Osteocyte (in vitro differentiated cells): ENCODE data around the gene AFAP1. TPM values are rescaled to one million over a fixed set of nuclear protein-coding genes. Genes with fewer than 3 reads are reported as not detected.

Experiments
- DNase-seq: peaks from one replicate; pipeline ENCODE4 v3.0.0; 2021; ENCODE audit warnings: mixed read lengths; ENCODE audit not compliant: unreplicated experiment; ENCODE audit errors: extremely low spot score
- H3K27ac Mint-ChIP-seq: one replicate; pipeline ENCODE4 v1.8.0; 2021; ENCODE audit warnings: mild to moderate bottlenecking, mixed read lengths; ENCODE audit not compliant: unreplicated experiment
- H3K27me3 Mint-ChIP-seq: one replicate; pipeline ENCODE4 v1.8.0; 2021; ENCODE audit warnings: mixed read lengths; ENCODE audit not compliant: unreplicated experiment
- H3K36me3 Mint-ChIP-seq: one replicate; pipeline ENCODE4 v1.8.0; 2021; ENCODE audit warnings: mixed read lengths; ENCODE audit not compliant: unreplicated experiment
- H3K4me1 Mint-ChIP-seq: one replicate; pipeline ENCODE4 v1.8.0; 2021; ENCODE audit warnings: mixed read lengths; ENCODE audit not compliant: unreplicated experiment
- H3K4me3 Mint-ChIP-seq: one replicate; pipeline ENCODE4 v1.8.0; 2021; ENCODE audit warnings: mild to moderate bottlenecking, moderate library complexity, mixed read lengths; ENCODE audit not compliant: unreplicated experiment
- H3K9me3 Mint-ChIP-seq: one replicate; pipeline ENCODE4 v1.8.0; 2021; ENCODE audit warnings: mixed read lengths; ENCODE audit not compliant: unreplicated experiment
- total RNA-seq: library from RNA; stranded (reverse); gene quantifications from 2 replicates; pipeline ENCODE4 v1.2.1, GENCODE V29; 2021
- TF ChIP-seq, protein P1 (sequence below): fragments of 200-600 bp; sonication (generic); IDR thresholded peaks from 2 replicates; pipeline ENCODE4 v1.5.0; 2021; ENCODE audit warnings: antibody characterized with exemption, mild to moderate bottlenecking, moderate library complexity

AFAP1 gene
- total RNA-seq, 1 donor from 2014 or later, result 66.9 TPM

DNA sequence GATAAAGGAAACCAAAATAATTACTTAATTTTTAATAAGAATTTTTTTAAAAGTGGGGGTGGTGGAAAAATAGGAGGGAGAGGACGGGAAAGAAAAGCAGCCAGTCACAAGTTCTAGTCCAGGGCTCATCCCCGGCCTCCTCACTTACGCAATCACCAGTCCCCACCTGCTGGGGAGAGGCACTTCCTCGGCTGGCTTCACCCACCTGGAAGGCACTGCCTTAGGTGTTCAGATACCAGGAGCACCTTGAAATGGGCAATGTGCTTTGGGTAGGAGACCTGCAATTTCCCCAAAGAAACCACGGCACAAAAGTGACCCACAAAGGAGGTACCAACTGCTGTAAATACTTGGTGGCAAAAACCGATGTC lies 23.8 kb downstream of the AFAP1 start:
- H3K9me3 Mint-ChIP-seq, result no peaks in the 10 kb centered on the region
- H3K4me1 Mint-ChIP-seq, result peaks cover 51% of the 10 kb centered on the region
- no peak overlapping the region for H3K27ac Mint-ChIP-seq

DNA sequence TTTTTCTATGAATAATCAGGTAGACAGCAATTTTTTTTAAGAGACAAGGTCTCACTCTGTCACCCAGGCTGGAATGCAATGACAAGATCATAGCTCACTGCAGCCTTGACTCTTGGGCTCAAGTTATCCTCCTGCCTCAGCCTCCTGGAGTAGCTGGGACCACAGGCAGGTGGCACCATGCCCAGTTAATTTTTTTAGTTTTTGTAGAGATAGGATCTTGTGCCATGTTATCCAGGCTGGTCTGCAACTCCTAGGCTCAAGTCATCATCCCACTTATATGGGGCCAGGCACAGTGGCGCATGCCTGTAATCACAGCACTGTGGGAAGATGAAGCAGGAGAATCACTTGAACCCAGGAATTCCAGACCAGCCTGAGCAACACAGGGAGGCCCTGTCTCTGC lies 26.8 kb downstream of the AFAP1 start:
- Mint-ChIP-seq H3K27ac (peak overlapping the region; percentile 40), H3K36me3 (no peaks in the 10 kb centered on the region), H3K4me1 (peaks cover 68% of the 10 kb centered on the region), H3K27me3 (no peaks in the 10 kb centered on the region), H3K9me3 (no peaks in the 10 kb centered on the region), H3K4me3 (no peak overlapping the region)
- DNase-seq, result no peak
- TF ChIP-seq, protein P1, sequence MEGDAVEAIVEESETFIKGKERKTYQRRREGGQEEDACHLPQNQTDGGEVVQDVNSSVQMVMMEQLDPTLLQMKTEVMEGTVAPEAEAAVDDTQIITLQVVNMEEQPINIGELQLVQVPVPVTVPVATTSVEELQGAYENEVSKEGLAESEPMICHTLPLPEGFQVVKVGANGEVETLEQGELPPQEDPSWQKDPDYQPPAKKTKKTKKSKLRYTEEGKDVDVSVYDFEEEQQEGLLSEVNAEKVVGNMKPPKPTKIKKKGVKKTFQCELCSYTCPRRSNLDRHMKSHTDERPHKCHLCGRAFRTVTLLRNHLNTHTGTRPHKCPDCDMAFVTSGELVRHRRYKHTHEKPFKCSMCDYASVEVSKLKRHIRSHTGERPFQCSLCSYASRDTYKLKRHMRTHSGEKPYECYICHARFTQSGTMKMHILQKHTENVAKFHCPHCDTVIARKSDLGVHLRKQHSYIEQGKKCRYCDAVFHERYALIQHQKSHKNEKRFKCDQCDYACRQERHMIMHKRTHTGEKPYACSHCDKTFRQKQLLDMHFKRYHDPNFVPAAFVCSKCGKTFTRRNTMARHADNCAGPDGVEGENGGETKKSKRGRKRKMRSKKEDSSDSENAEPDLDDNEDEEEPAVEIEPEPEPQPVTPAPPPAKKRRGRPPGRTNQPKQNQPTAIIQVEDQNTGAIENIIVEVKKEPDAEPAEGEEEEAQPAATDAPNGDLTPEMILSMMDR, result no peak

More for the DNA sequence above, 23.8 kb downstream of the AFAP1 start:
- DNase-seq, result no peak
- TF ChIP-seq, protein P1, result no peak
- Mint-ChIP-seq H3K36me3 (no peaks in the 10 kb centered on the region), H3K27me3 (no peaks in the 10 kb centered on the region), H3K4me3 (no peak overlapping the region)

DNA sequence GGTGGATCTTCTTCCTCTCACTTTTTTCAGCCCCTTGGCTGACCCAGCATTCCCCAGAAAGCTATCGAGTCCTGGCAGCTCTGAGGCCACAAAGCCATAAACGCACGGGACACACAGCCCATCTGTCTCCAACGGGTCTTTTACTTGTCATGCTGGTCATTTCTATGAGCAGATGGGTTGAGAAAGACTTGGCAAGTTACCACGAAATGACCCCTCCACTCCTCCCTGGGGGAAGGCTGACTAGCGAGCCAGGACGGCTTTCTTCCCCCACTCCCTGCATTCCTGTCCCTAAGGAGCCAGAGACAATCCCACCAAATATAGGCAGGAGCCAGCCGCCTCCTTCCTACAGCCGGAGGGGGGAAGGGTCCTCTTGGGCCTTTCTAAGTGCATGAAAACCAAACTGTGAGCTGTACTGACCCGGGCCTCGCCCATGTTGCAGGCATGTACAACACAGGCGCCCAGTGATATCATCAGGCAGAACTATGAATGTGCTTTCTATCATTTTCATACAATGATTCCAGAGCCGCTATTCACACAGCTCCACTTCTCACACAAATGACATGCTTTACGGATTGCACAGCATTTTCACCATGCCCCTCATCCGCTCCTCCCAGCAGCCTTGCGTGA lies 28.6 kb downstream of the AFAP1 start:
- TF ChIP-seq, protein P1, result no peak
- no peak for DNase-seq
- peak overlapping the region; percentile 57 for H3K4me3 Mint-ChIP-seq
- peak overlapping the region; percentile 95 for H3K27ac Mint-ChIP-seq
- H3K36me3 Mint-ChIP-seq, result no peaks in the 10 kb centered on the region
- no peaks in the 10 kb centered on the region for H3K9me3 Mint-ChIP-seq
- no peaks in the 10 kb centered on the region for H3K27me3 Mint-ChIP-seq
- H3K4me1 Mint-ChIP-seq, result peaks cover 70% of the 10 kb centered on the region

DNA sequence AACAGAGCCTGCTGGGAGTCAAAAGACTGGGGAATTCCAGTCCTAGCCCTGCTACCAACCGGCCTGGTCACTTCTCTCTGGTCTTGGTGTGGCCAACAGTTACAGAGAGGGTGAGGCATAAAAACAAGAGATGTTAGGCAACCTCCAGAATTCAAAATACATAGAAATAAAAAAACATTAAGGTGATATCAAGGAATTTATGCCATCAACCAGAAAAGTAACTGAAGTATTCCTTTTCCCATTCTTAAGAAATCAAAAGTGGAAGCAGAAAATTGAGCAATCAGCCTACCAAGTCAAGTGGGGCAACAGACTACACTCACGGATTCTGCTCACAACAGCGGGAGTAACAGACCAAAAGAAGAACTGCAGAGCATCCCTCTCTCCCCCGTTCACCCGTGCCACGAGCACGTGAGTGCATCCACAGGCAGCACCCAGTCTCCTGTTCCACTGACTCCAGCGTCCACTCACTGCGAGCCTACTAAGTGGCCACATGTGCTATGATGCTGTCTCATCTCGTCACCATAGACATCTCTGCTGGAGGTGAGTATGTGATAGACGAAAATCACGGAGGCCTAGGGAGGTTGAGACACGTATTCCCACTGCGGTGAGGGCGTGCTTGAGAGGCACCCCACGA lies 29.3 kb downstream of the AFAP1 start:
- peak overlapping the region; percentile 57 for H3K4me3 Mint-ChIP-seq

More for the DNA sequence above, 29.3 kb downstream of the AFAP1 start:
- no peaks in the 10 kb centered on the region for H3K27me3 Mint-ChIP-seq
- no peak for DNase-seq
- peaks cover 74% of the 10 kb centered on the region for H3K4me1 Mint-ChIP-seq
- peak overlapping the region; percentile 95 for H3K27ac Mint-ChIP-seq
- H3K9me3 Mint-ChIP-seq, result no peaks in the 10 kb centered on the region
- TF ChIP-seq, protein P1, result no peak
- H3K36me3 Mint-ChIP-seq, result no peaks in the 10 kb centered on the region
